Measurements from ENCODE around the gene EPDR1. TPM values are rescaled to one million over a fixed set of nuclear protein-coding genes. Genes with fewer than 3 reads are reported as not detected.
"Not testable (repeated sequence)": the region's sequence is repeated elsewhere in the genome, so short reads cannot be mapped to it uniquely, and the experiment has no call there.

The EPDR1 gene
- total RNA-seq, 2 experiments from 2014 or later: 1.8 to 2.7 TPM

- ChIA-PET POLR2A (no interaction called here), CTCF (interaction anchor here (1.0 to 1.1 kb wide), 2 partner anchors 196 to 286 kb away, joined by 3 to 4 read pairs; no protein-coding TSS in a partner anchor)
- Mint-ChIP-seq H3K4me3 (no peak overlapping the region), H3K27me3 (peaks cover 8% of the 10 kb centered on the region), H3K4me1 (no peaks in the 10 kb centered on the region), H3K27ac (no peak overlapping the region), H3K36me3 (ENCODE audit: low read depth) (no peaks in the 10 kb centered on the region), H3K9me3 (ENCODE audit: low read depth) (peaks cover 7% of the 10 kb centered on the region)
- intact Hi-C loops (cut with DNase I, micrococcal nuclease): no loop called here
- DNase-seq: no peak
- no peak for ATAC-seq
Measured at GRCh38 chr7:37930226-37930948, 9.9 kb downstream of the EPDR1 start.

- no peak for ATAC-seq
- Mint-ChIP-seq H3K9me3 (ENCODE audit: low read depth) (no peaks in the 10 kb centered on the region), H3K4me3 (no peak overlapping the region), H3K27me3 (peaks cover 3% of the 10 kb centered on the region), H3K4me1 (no peaks in the 10 kb centered on the region), H3K27ac (no peak overlapping the region), H3K36me3 (ENCODE audit: low read depth) (no peaks in the 10 kb centered on the region)
- CTCF ChIA-PET: interaction anchor here (1.3 kb wide), 1 partner anchor 15 kb away, joined by 4 read pairs; no protein-coding TSS in a partner anchor
- POLR2A ChIA-PET: no interaction called here
- no peak for DNase-seq
- intact Hi-C loops (cut with DNase I, micrococcal nuclease): no loop called here
Measured at GRCh38 chr7:37932543-37932942, 12.1 kb downstream of the EPDR1 start.

DNA sequence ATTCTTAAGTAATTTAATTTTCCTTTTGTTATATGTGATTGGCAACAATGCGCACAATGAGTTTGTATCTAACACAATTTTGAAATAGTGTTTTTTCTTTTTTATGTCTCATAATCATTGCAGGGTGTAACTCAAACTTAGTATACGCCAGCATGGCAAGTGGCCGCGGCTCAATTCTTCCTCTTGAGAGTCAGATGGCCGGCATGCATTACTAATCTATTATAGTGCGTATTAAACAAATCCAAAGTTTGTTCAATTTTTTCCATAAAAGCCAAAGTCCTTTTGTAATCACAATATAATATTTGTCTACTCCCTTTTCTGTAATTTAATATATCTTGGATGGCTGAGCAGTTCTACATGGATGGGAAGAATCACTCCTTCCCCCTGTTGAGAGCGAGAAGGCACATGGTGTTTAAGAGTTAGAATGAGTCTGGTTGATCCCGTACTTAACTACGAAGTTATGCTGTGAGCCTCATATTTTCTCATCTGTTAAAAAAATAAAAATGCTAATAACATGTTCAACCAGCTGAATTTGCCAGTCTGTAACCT is 12.7 kb downstream of the EPDR1 start:
- H3K9me3 Mint-ChIP-seq (ENCODE audit: low read depth): no peaks in the 10 kb centered on the region
- H3K4me1 Mint-ChIP-seq: no peaks in the 10 kb centered on the region
- H3K36me3 Mint-ChIP-seq (ENCODE audit: low read depth): no peaks in the 10 kb centered on the region
- ChIA-PET CTCF (interaction anchor here (0.7 to 1.3 kb wide), 2 partner anchors 16 to 258 kb away, joined by 3 to 4 read pairs; no protein-coding TSS in a partner anchor), POLR2A (no interaction called here)
- intact Hi-C loops (cut with DNase I, micrococcal nuclease): no loop called here
- no peak overlapping the region for H3K4me3 Mint-ChIP-seq
- no peak overlapping the region for H3K27ac Mint-ChIP-seq
- ATAC-seq (no peak), DNase-seq (no peak)
- H3K27me3 Mint-ChIP-seq: peaks cover 3% of the 10 kb centered on the region

GRCh38 chr7:37942934-37943610 is 22.6 kb downstream of the EPDR1 start:
- H3K36me3 Mint-ChIP-seq (ENCODE audit: low read depth): no peaks in the 10 kb centered on the region
- H3K9me3 Mint-ChIP-seq (ENCODE audit: low read depth): peaks cover 4% of the 10 kb centered on the region
- intact Hi-C loops (cut with DNase I, micrococcal nuclease): no loop called here
- ChIA-PET POLR2A (no interaction called here), CTCF (interaction anchor here (1.6 kb wide), 1 partner anchor 272 kb away, joined by 4 read pairs; no protein-coding TSS in a partner anchor)
- no peak overlapping the region for H3K27ac Mint-ChIP-seq
- no peaks in the 10 kb centered on the region for H3K27me3 Mint-ChIP-seq
- no peak overlapping the region for H3K4me3 Mint-ChIP-seq
- ATAC-seq (no peak), DNase-seq (no peak)
- no peaks in the 10 kb centered on the region for H3K4me1 Mint-ChIP-seq

- CTCF ChIA-PET: interaction anchor here (1.6 kb wide), 1 partner anchor 271 kb away, joined by 4 read pairs; no protein-coding TSS in a partner anchor
- Mint-ChIP-seq H3K27ac (no peak overlapping the region), H3K4me3 (no peak overlapping the region), H3K27me3 (no peaks in the 10 kb centered on the region), H3K9me3 (ENCODE audit: low read depth) (peaks cover 4% of the 10 kb centered on the region), H3K36me3 (ENCODE audit: low read depth) (no peaks in the 10 kb centered on the region), H3K4me1 (no peaks in the 10 kb centered on the region)
- POLR2A ChIA-PET: no interaction called here
- DNase-seq: no peak
- ATAC-seq: no peak
- intact Hi-C loops (cut with DNase I, micrococcal nuclease): no loop called here
Measured at GRCh38 chr7:37943905-37944736, 23.7 kb downstream of the EPDR1 start.

- H3K27ac Mint-ChIP-seq: no peak overlapping the region
- no peaks in the 10 kb centered on the region for H3K36me3 Mint-ChIP-seq (ENCODE audit: low read depth)
- ChIA-PET POLR2A (no interaction called here), CTCF (interaction anchor here (1.6 kb wide), 1 partner anchor 271 kb away, joined by 4 read pairs; no protein-coding TSS in a partner anchor)
- H3K4me3 Mint-ChIP-seq: no peak overlapping the region
- intact Hi-C loops (cut with DNase I, micrococcal nuclease): no loop called here
- DNase-seq (no peak), ATAC-seq (no peak)
- no peaks in the 10 kb centered on the region for H3K27me3 Mint-ChIP-seq
- no peaks in the 10 kb centered on the region for H3K4me1 Mint-ChIP-seq
- H3K9me3 Mint-ChIP-seq (ENCODE audit: low read depth): peaks cover 4% of the 10 kb centered on the region
Measured at GRCh38 chr7:37944737-37945054, 24.3 kb downstream of the EPDR1 start.

DNA sequence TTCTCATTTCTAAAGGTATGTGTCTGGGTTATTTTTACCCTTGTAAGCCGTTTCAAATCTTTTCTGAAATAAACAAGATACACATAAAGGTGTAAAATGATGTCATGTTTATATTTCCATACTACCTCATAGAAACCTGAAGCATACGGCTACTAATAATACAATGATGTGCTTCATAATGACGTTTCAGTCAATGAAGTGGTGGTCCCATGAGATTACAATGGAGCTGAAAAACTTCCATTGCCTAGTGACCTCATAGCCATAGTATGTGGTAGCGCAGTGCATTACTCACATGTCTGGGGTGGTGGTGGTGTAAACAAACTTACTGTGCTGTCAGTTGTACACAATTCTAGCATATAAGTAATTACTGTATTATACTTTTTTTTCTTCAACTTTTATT is 24.9 kb downstream of the EPDR1 start:
- H3K9me3 Mint-ChIP-seq (ENCODE audit: low read depth): peaks cover 4% of the 10 kb centered on the region
- no peak overlapping the region for H3K27ac Mint-ChIP-seq
- no peaks in the 10 kb centered on the region for H3K27me3 Mint-ChIP-seq
- H3K36me3 Mint-ChIP-seq (ENCODE audit: low read depth): no peaks in the 10 kb centered on the region
- H3K4me1 Mint-ChIP-seq: no peaks in the 10 kb centered on the region
- ChIA-PET CTCF (no interaction called here), POLR2A (no interaction called here)
- ATAC-seq (no peak), DNase-seq (no peak)
- H3K4me3 Mint-ChIP-seq: no peak overlapping the region
- intact Hi-C loops (cut with DNase I, micrococcal nuclease): no loop called here

- no peak for ATAC-seq
- intact Hi-C loops (cut with DNase I, micrococcal nuclease): no loop called here
- Mint-ChIP-seq H3K9me3 (ENCODE audit: low read depth) (peaks cover 4% of the 10 kb centered on the region), H3K27me3 (no peaks in the 10 kb centered on the region), H3K4me1 (no peaks in the 10 kb centered on the region), H3K27ac (no peak overlapping the region), H3K4me3 (no peak overlapping the region), H3K36me3 (ENCODE audit: low read depth) (no peaks in the 10 kb centered on the region)
- DNase-seq: no peak
- POLR2A ChIA-PET: no interaction called here
- CTCF ChIA-PET: no interaction called here
Measured at GRCh38 chr7:37947138-37947940, 26.9 kb downstream of the EPDR1 start.

GRCh38 chr7:37947941-37948210 is 27.4 kb downstream of the EPDR1 start:
- Mint-ChIP-seq H3K4me1 (no peaks in the 10 kb centered on the region), H3K27me3 (no peaks in the 10 kb centered on the region), H3K27ac (no peak overlapping the region), H3K9me3 (ENCODE audit: low read depth) (peaks cover 4% of the 10 kb centered on the region), H3K4me3 (no peak overlapping the region), H3K36me3 (ENCODE audit: low read depth) (no peaks in the 10 kb centered on the region)
- intact Hi-C loops (cut with DNase I, micrococcal nuclease): no loop called here
- no peak for DNase-seq
- ChIA-PET POLR2A (no interaction called here), CTCF (no interaction called here)
- ATAC-seq: no peak

DNA sequence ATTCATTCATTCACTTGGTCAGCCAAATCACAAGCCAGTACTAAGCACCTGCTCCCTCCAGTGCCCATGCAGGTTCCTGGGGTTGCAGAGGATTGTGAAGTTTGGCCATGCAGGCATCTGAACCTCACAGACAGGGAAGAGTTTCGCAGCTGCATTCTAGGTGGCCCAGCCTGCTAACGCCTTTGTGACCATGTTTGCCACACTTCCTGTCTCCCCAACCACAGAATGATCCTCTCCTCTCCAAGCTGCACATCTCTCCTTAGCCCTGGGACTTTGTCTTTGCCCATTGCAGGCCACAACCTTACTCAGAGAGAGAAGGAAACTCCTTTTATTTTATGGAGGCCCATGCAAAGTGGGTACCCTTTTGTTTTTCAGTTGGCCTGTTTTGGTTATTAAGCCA is 31.8 kb downstream of the EPDR1 start:
- no peak for ATAC-seq
- ChIA-PET CTCF (no interaction called here), POLR2A (no interaction called here)
- H3K4me1 Mint-ChIP-seq: no peaks in the 10 kb centered on the region
- no peaks in the 10 kb centered on the region for H3K9me3 Mint-ChIP-seq (ENCODE audit: low read depth)
- H3K27me3 Mint-ChIP-seq: no peaks in the 10 kb centered on the region
- H3K27ac Mint-ChIP-seq: no peak overlapping the region
- H3K36me3 Mint-ChIP-seq (ENCODE audit: low read depth): no peaks in the 10 kb centered on the region
- intact Hi-C loops (cut with DNase I, micrococcal nuclease): no loop called here
- H3K4me3 Mint-ChIP-seq: no peak overlapping the region
- no peak for DNase-seq

DNA sequence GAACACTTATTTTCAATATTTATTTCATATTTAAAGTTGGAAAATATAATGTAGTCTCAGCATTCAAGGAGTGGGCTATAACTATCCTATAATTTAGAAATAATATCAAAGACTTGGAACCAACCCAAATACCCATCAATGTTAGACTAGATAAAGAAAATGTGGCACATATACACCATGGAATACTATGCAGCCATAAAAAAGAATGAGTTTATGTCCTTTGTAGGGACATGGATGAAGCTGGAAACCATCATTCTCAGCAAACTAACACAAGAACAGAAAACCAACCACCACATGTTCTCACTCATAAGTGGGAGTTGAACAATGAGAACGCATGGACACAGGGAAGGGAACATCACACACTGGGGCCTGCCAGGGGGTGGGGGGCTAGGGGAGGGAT is 33.8 kb downstream of the EPDR1 start:
- intact Hi-C loops (cut with DNase I, micrococcal nuclease); ATAC-seq; H3K9me3 Mint-ChIP-seq (ENCODE audit: low read depth); POLR2A ChIA-PET; H3K27ac Mint-ChIP-seq; H3K4me1 Mint-ChIP-seq; H3K36me3 Mint-ChIP-seq (ENCODE audit: low read depth); DNase-seq; H3K4me3 Mint-ChIP-seq; H3K27me3 Mint-ChIP-seq: not testable (repeated sequence)
- CTCF ChIA-PET: interaction anchor here (1.2 kb wide), 1 partner anchor 20 kb away, joined by 3 read pairs; no protein-coding TSS in a partner anchor

All from activated CD4-positive, alpha-beta T cell treated with anti-CD3 and anti-CD28 coated beads for 36 hours (primary cell).